ENCODE data around the gene CCL25.

Gene CCL25

GRCh38 chr19:8110931-8111330 is 58.4 kb downstream of the CCL25 start:
- H3K9me3 ChIP-seq (ENCODE audit: control insufficient read depth, insufficient read depth, low read length): no peaks in the 10 kb centered on the region
- H3K27me3 ChIP-seq (ENCODE audit: control insufficient read depth, insufficient read depth, low read length): no peaks in the 10 kb centered on the region
- H3K27ac ChIP-seq (ENCODE audit: low read length): no peak overlapping the region
- H3K4me3 ChIP-seq (ENCODE audit: low read length): no peak overlapping the region
- no CpG with 5 or more reads among the region's 16 CpGs for WGBS (ENCODE audit: insufficient coverage, insufficient read length)
- peaks cover 15% of the 10 kb centered on the region for H3K36me3 ChIP-seq (ENCODE audit: control insufficient read depth, insufficient read depth, low read length)
- DNase-seq (ENCODE audit: low read depth, low spot score): no peak
- no peaks in the 10 kb centered on the region for H3K4me1 ChIP-seq (ENCODE audit: control insufficient read depth, insufficient read depth, low read length)

- Histone ChIP-seq H3K27me3 (ENCODE audit: control insufficient read depth, insufficient read depth, low read length) (no peaks in the 10 kb centered on the region), H3K4me1 (ENCODE audit: control insufficient read depth, insufficient read depth, low read length) (no peaks in the 10 kb centered on the region), H3K36me3 (ENCODE audit: control insufficient read depth, insufficient read depth, low read length) (peaks cover 13% of the 10 kb centered on the region), H3K4me3 (ENCODE audit: low read length) (no peak overlapping the region), H3K27ac (ENCODE audit: low read length) (no peak overlapping the region), H3K9me3 (ENCODE audit: control insufficient read depth, insufficient read depth, low read length) (no peaks in the 10 kb centered on the region)
- WGBS (ENCODE audit: insufficient coverage, insufficient read length): no CpG with 5 or more reads among the region's 16 CpGs
- DNase-seq (ENCODE audit: low read depth, low spot score): no peak
These were observed 58.8 kb downstream of the CCL25 start for GRCh38 chr19:8111376-8111775.
